ENCODE data around the gene DDX50. TPM values are rescaled to one million over a fixed set of nuclear protein-coding genes. Genes with fewer than 3 reads are reported as not detected.

DDX50 gene
- polyA plus RNA-seq, 1 experiment = 23.1 TPM

GRCh38 chr10:68895041-68895440 lies 6.1 kb upstream of the DDX50 start:
- no peak overlapping the region for H3K4me3 ChIP-seq (ENCODE audit: low read depth, low read length)
- TF ChIP-seq CTCF (IDR thresholded peaks at IDR 0.05; ENCODE audit: insufficient read depth, low read depth, low read length) = no peak
- H3K27me3 ChIP-seq (ENCODE audit: control insufficient read depth, insufficient read depth, low read length) = no peaks in the 10 kb centered on the region
- ChIA-PET POLR2A (no interaction called here), CTCF (interaction anchor here (2.0 to 2.3 kb wide), 2 partner anchors 105 to 344 kb away, joined by 6 to 8 read pairs; no protein-coding TSS in a partner anchor)
- no peaks in the 10 kb centered on the region for H3K36me3 ChIP-seq (ENCODE audit: control insufficient read depth, insufficient read depth, low read length)
- no peak for DNase-seq (ENCODE audit: low read depth)

GRCh38 chr10:68897336-68897741 lies 3.8 kb upstream of the DDX50 start:
- H3K4me3 ChIP-seq (ENCODE audit: low read depth, low read length) = no peak overlapping the region
- no peaks in the 10 kb centered on the region for H3K27me3 ChIP-seq (ENCODE audit: control insufficient read depth, insufficient read depth, low read length)
- peak; percentile 57 for TF ChIP-seq CTCF (IDR thresholded peaks at IDR 0.05; ENCODE audit: insufficient read depth, low read depth, low read length)
- CTCF ChIA-PET = interaction anchor here (0.7 to 2.6 kb wide), 12 partner anchors 8 to 684 kb away, joined by 3 to 13 read pairs (median 4); no protein-coding TSS in a partner anchor
- H3K36me3 ChIP-seq (ENCODE audit: control insufficient read depth, insufficient read depth, low read length) = no peaks in the 10 kb centered on the region
- POLR2A ChIA-PET = no interaction called here
- DNase-seq (ENCODE audit: low read depth) = no peak

- CTCF ChIA-PET = interaction anchor here (0.6 to 2.1 kb wide), 3 partner anchors 112 to 148 kb away, joined by 5 to 6 read pairs (median 5); no protein-coding TSS in a partner anchor
- no peak for DNase-seq (ENCODE audit: low read depth)
- H3K36me3 ChIP-seq (ENCODE audit: control insufficient read depth, insufficient read depth, low read length) = no peaks in the 10 kb centered on the region
- TF ChIP-seq CTCF (IDR thresholded peaks at IDR 0.05; ENCODE audit: insufficient read depth, low read depth, low read length) = no peak
- POLR2A ChIA-PET = no interaction called here
- no peaks in the 10 kb centered on the region for H3K27me3 ChIP-seq (ENCODE audit: control insufficient read depth, insufficient read depth, low read length)
- H3K4me3 ChIP-seq (ENCODE audit: low read depth, low read length) = no peak overlapping the region
Observed at GRCh38 chr10:68899186-68899745, 1.8 kb upstream of the DDX50 start.

- no peak for TF ChIP-seq CTCF (IDR thresholded peaks at IDR 0.05; ENCODE audit: insufficient read depth, low read depth, low read length)
- CTCF ChIA-PET = interaction anchor here (0.6 to 2.1 kb wide), 5 partner anchors 113 to 1203 kb away, joined by 3 to 6 read pairs (median 3); no protein-coding TSS in a partner anchor
- POLR2A ChIA-PET = interaction anchor here (0.6 kb wide), 1 partner anchor 71 kb away, joined by 6 read pairs; no protein-coding TSS in a partner anchor
- Histone ChIP-seq H3K4me3 (ENCODE audit: low read depth, low read length) (peak overlapping the region; percentile 76), H3K27me3 (ENCODE audit: control insufficient read depth, insufficient read depth, low read length) (no peaks in the 10 kb centered on the region), H3K36me3 (ENCODE audit: control insufficient read depth, insufficient read depth, low read length) (no peaks in the 10 kb centered on the region)
- peak; percentile 32 for DNase-seq (ENCODE audit: low read depth)
Observed at GRCh38 chr10:68900427-68901104, 549 bp upstream of the DDX50 start.

- Histone ChIP-seq H3K4me3 (ENCODE audit: low read depth, low read length) (peak overlapping the region; percentile 76), H3K27me3 (ENCODE audit: control insufficient read depth, insufficient read depth, low read length) (no peaks in the 10 kb centered on the region), H3K36me3 (ENCODE audit: control insufficient read depth, insufficient read depth, low read length) (no peaks in the 10 kb centered on the region; the same call in 1 of the 2 replicates)
- no peak for TF ChIP-seq CTCF (IDR thresholded peaks at IDR 0.05; ENCODE audit: insufficient read depth, low read depth, low read length)
- ChIA-PET POLR2A (no interaction called here), CTCF (no interaction called here)
- no peak for DNase-seq (ENCODE audit: low read depth)
Observed at GRCh38 chr10:68902382-68902781, 1.3 kb downstream of the DDX50 start.

Measured in BJ (cell line).